ENCODE measurements around the gene UBAP2L. TPM values are rescaled to one million over a fixed set of nuclear protein-coding genes. Genes with fewer than 3 reads are reported as not detected.

UBAP2L gene
- total and polyA plus RNA-seq, 2 experiments from 2014 or later, result 98.5 to 157 TPM

DNA sequence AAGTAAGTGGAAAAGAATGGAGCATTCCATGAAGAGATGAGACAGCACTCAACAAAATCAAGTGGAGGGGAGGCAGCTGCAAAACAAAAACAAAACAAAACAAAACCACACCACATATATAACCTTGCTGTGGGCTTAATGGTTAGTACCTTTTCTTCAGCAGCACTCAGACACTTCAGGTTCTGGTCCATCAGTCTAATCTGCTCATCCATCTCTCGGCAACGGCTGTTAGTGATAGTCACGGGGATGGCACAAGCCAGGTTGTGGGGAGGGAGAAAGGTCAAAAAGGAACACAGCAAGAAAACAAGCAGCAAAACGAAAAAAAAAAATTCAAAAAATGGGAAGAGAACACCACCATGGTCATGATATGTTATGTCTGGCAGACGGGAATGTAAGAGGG is 48.9 kb upstream of the UBAP2L start:
- Histone ChIP-seq H4K20me1 (replicated peaks; ENCODE audit: insufficient read depth) (peaks cover 73% of the 10 kb centered on the region), H3K36me3 (ENCODE audit: insufficient read depth) (peaks cover 60% of the 10 kb centered on the region), H3K4me3 (no peak overlapping the region), H3K79me2 (replicated peaks; ENCODE audit: insufficient read depth) (peaks cover 91% of the 10 kb centered on the region), H3F3A (replicated peaks; ENCODE audit: low read depth) (peaks cover 26% of the 10 kb centered on the region), H3K9me2 (ENCODE audit: insufficient read depth) (no peaks in the 10 kb centered on the region), H2AFZ (no peak overlapping the region), H3K27ac (ENCODE audit: low read depth) (no peak overlapping the region), H3K4me1 (ENCODE audit: insufficient read depth) (no peaks in the 10 kb centered on the region), H3K4me2 (no peak overlapping the region), H3K27me3 (ENCODE audit: insufficient read depth) (no peaks in the 10 kb centered on the region)
- H3K4me1 Mint-ChIP-seq, result no peaks in the 10 kb centered on the region; the same call in 2 of the 3 replicates
- no peak overlapping the region for H3K27ac Mint-ChIP-seq
- ATAC-seq (no peak), DNase-seq (ENCODE audit: low spot score) (no peak)
- peaks cover 1% of the 10 kb centered on the region for H3K27me3 Mint-ChIP-seq (ENCODE audit: insufficient read depth, low read depth, poor library complexity)
- peaks cover 85% of the 10 kb centered on the region for H3K36me3 Mint-ChIP-seq (ENCODE audit: low read depth)
- H3K9me3 Mint-ChIP-seq, result no peaks in the 10 kb centered on the region
- H3K4me3 Mint-ChIP-seq, result no peak overlapping the region
- TF ChIP-seq, protein P1, sequence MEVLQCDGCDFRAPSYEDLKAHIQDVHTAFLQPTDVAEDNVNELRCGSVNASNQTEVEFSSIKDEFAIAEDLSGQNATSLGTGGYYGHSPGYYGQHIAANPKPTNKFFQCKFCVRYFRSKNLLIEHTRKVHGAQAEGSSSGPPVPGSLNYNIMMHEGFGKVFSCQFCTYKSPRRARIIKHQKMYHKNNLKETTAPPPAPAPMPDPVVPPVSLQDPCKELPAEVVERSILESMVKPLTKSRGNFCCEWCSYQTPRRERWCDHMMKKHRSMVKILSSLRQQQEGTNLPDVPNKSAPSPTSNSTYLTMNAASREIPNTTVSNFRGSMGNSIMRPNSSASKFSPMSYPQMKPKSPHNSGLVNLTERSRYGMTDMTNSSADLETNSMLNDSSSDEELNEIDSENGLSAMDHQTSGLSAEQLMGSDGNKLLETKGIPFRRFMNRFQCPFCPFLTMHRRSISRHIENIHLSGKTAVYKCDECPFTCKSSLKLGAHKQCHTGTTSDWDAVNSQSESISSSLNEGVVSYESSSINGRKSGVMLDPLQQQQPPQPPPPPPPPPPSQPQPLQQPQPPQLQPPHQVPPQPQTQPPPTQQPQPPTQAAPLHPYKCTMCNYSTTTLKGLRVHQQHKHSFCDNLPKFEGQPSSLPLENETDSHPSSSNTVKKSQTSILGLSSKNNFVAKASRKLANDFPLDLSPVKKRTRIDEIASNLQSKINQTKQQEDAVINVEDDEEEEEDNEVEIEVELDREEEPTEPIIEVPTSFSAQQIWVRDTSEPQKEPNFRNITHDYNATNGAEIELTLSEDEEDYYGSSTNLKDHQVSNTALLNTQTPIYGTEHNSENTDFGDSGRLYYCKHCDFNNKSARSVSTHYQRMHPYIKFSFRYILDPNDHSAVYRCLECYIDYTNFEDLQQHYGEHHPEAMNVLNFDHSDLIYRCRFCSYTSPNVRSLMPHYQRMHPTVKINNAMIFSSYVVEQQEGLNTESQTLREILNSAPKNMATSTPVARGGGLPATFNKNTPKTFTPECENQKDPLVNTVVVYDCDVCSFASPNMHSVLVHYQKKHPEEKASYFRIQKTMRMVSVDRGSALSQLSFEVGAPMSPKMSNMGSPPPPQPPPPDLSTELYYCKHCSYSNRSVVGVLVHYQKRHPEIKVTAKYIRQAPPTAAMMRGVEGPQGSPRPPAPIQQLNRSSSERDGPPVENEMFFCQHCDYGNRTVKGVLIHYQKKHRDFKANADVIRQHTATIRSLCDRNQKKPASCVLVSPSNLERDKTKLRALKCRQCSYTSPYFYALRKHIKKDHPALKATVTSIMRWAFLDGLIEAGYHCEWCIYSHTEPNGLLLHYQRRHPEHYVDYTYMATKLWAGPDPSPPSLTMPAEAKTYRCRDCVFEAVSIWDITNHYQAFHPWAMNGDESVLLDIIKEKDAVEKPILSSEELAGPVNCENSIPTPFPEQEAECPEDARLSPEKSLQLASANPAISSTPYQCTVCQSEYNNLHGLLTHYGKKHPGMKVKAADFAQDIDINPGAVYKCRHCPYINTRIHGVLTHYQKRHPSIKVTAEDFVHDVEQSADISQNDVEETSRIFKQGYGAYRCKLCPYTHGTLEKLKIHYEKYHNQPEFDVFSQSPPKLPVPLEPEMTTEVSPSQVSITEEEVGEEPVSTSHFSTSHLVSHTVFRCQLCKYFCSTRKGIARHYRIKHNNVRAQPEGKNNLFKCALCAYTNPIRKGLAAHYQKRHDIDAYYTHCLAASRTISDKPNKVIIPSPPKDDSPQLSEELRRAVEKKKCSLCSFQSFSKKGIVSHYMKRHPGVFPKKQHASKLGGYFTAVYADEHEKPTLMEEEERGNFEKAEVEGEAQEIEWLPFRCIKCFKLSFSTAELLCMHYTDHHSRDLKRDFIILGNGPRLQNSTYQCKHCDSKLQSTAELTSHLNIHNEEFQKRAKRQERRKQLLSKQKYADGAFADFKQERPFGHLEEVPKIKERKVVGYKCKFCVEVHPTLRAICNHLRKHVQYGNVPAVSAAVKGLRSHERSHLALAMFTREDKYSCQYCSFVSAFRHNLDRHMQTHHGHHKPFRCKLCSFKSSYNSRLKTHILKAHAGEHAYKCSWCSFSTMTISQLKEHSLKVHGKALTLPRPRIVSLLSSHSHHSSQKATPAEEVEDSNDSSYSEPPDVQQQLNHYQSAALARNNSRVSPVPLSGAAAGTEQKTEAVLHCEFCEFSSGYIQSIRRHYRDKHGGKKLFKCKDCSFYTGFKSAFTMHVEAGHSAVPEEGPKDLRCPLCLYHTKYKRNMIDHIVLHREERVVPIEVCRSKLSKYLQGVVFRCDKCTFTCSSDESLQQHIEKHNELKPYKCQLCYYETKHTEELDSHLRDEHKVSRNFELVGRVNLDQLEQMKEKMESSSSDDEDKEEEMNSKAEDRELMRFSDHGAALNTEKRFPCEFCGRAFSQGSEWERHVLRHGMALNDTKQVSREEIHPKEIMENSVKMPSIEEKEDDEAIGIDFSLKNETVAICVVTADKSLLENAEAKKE (CRISPR knock-in tag; IDR thresholded peaks at IDR 0.05), result no peak
- TF ChIP-seq ZNF114 (CRISPR knock-in tag; IDR thresholded peaks at IDR 0.05) (no peak), ZNF331 (CRISPR knock-in tag; IDR thresholded peaks at IDR 0.05; ENCODE audit: low read depth) (no peak), JUNB (IDR thresholded peaks at IDR 0.05; ENCODE audit: unreplicated experiment) (no peak), POLR2AphosphoS5 (IDR thresholded peaks at IDR 0.05; ENCODE audit: low read depth) (no peak)

DNA sequence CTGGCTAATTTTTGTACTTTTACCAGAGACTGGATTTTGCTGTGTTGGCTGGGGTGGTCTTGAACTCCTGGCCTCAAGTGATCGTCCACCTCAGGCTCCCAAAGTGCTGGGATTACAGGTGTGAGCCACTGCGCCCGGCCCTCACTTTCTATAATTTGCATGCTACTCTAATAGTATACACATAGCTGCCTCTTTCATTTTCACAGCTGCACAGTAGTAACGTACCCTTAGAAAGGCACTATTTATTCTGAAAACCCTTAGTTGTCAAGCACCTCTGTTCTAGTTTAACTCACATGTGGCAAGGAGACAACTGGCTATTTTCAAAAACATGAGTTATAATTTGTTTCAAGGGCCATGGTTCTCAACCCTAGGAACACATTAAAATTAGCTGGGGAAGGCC is 46.1 kb upstream of the UBAP2L start:
- Mint-ChIP-seq H3K9me3 (no peaks in the 10 kb centered on the region), H3K4me1 (peaks cover 27% of the 10 kb centered on the region), H3K27me3 (ENCODE audit: insufficient read depth, low read depth, poor library complexity) (peaks cover 3% of the 10 kb centered on the region), H3K4me3 (no peak overlapping the region), H3K27ac (no peak overlapping the region), H3K36me3 (ENCODE audit: low read depth) (peaks cover 81% of the 10 kb centered on the region)
- Histone ChIP-seq H3K4me2 (no peak overlapping the region), H3K4me3 (no peak overlapping the region), H3K9me2 (ENCODE audit: insufficient read depth) (no peaks in the 10 kb centered on the region), H2AFZ (no peak overlapping the region), H3F3A (replicated peaks; ENCODE audit: low read depth) (peaks cover 13% of the 10 kb centered on the region; the same call in 1 of the 2 replicates), H3K36me3 (ENCODE audit: insufficient read depth) (peaks cover 51% of the 10 kb centered on the region), H4K20me1 (replicated peaks; ENCODE audit: insufficient read depth) (peaks cover 77% of the 10 kb centered on the region), H3K4me1 (ENCODE audit: insufficient read depth) (peaks cover 21% of the 10 kb centered on the region), H3K79me2 (replicated peaks; ENCODE audit: insufficient read depth) (peaks cover 98% of the 10 kb centered on the region), H3K27ac (ENCODE audit: low read depth) (no peak overlapping the region), H3K27me3 (ENCODE audit: insufficient read depth) (no peaks in the 10 kb centered on the region)
- ATAC-seq, result no peak
- DNase-seq (ENCODE audit: low spot score), result no peak
- TF ChIP-seq POLR2AphosphoS5 (IDR thresholded peaks at IDR 0.05; ENCODE audit: low read depth) (no peak), JUNB (IDR thresholded peaks at IDR 0.05; ENCODE audit: unreplicated experiment) (no peak)
- TF ChIP-seq, protein P2, sequence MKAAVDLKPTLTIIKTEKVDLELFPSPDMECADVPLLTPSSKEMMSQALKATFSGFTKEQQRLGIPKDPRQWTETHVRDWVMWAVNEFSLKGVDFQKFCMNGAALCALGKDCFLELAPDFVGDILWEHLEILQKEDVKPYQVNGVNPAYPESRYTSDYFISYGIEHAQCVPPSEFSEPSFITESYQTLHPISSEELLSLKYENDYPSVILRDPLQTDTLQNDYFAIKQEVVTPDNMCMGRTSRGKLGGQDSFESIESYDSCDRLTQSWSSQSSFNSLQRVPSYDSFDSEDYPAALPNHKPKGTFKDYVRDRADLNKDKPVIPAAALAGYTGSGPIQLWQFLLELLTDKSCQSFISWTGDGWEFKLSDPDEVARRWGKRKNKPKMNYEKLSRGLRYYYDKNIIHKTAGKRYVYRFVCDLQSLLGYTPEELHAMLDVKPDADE (IDR thresholded peaks at IDR 0.05), result no peak

Measured in GM23338 (cell line).